HCT116 (cell line): ENCODE measurements around the gene PIK3C3. TPM values are rescaled to one million over a fixed set of nuclear protein-coding genes. Genes with fewer than 3 reads are reported as not detected.
"Not testable (repeated sequence)": the region's sequence is repeated elsewhere in the genome, so short reads cannot be mapped to it uniquely, and the experiment has no call there.

Experiments used
- ATAC-seq: fragments of 200-7000 bp; cut with Tn5 transposase; 2 replicates; pipeline ENCODE4 v1.9.1; 2020; ENCODE audit warnings: mild to moderate bottlenecking, moderate library complexity
- BruUV-seq: library from RNA; stranded (reverse); fragments of 400-500 nt; replicated peaks from 2 replicates; lab custom pipeline; 2021; lab: Mats Ljungman, UMichigan
- CTCF ChIA-PET: fragments of 300-600 bp; sonication (Branson Sonifier 250); formaldehyde crosslinking; loops from one replicate; lab custom pipeline; 2021; ENCODE audit warnings: antibody characterized with exemption; lab: Charles Lee
- POLR2A ChIA-PET: fragments of 300-600, 350-600 bp; sonication (Branson Sonifier 250); formaldehyde crosslinking; loops from one replicate; lab custom pipeline; 2021; ENCODE audit warnings: antibody characterized with exemption; lab: Charles Lee
- RAD21 ChIA-PET, 2 experiments: fragments of 300-600 bp; sonication (Branson Sonifier 250); formaldehyde crosslinking; loops; one replicate each; lab custom pipeline; 2023; ENCODE audit warnings: low total read pairs in 2 of 2; ENCODE audit not compliant: uncharacterized antibody in 2 of 2, unreplicated experiment in 2 of 2, low non-redundant PET in 1 of 2; lab: Charles Lee
- DNase-seq: peaks from one replicate; pipeline ENCODE4 v3.0.0-alpha.2; 2010; ENCODE audit warnings: low read depth, low spot score
- H2AFZ ChIP-seq: fragments of 200-600 bp; shearing (Covaris generic), sonication (generic); 2 replicates; pipeline ENCODE4 v1.6.1; 2017; ENCODE audit warnings: low read depth, mixed run types, mixed read lengths, antibody characterized with exemption, low read length; ENCODE audit not compliant: poor library complexity, severe bottlenecking
- H3K27ac ChIP-seq: 2 replicates; pipeline ENCODE4 v1.5.1; 2012; ENCODE audit warnings: low read depth, low read length
- H3K27me3 ChIP-seq: fragments of 200-600 bp; sonication (generic); 2 replicates; pipeline ENCODE4 v1.6.1; 2016; ENCODE audit warnings: mixed run types, low read length, mixed read lengths; ENCODE audit not compliant: insufficient read depth
- H3K36me3 ChIP-seq, 2 experiments: fragments of 200-500 bp in 1 of 2; fragments of 200-600 bp in 1 of 2; sonication (Bioruptor generic) in 1 of 2; sonication (generic) in 1 of 2; 2 replicates each; pipeline versions ENCODE4 v1.5.1 to v1.6.1; 2014 to 2016; ENCODE audit warnings: low read length in 2 of 2, inconsistent platforms in 1 of 2, mixed read lengths in 1 of 2, mixed run types in 1 of 2; ENCODE audit not compliant: insufficient read depth in 2 of 2, control insufficient read depth in 1 of 2
- H3K4me1 ChIP-seq, 2 experiments: fragments of 200-600 bp in 1 of 2; sonication (generic) in 1 of 2; 2 replicates each; pipeline versions ENCODE4 v1.5.1 to v1.6.1; 2012 to 2017; ENCODE audit warnings: low read length in 2 of 2, inconsistent platforms in 1 of 2, mild to moderate bottlenecking in 1 of 2, mixed read lengths in 1 of 2, mixed run types in 1 of 2, moderate library complexity in 1 of 2; ENCODE audit not compliant: insufficient read depth in 2 of 2, control insufficient read depth in 1 of 2
- H3K4me2 ChIP-seq: fragments of 200-600 bp; sonication (generic); 2 replicates; pipeline ENCODE4 v1.6.1; 2017; ENCODE audit warnings: mixed run types, low read length, mixed read lengths
- H3K4me3 ChIP-seq, 2 experiments: fragments of 200-600 bp in 1 of 2; sonication (generic) in 1 of 2; replicated peaks in 1 of 2; 2 replicates each; pipeline ENCODE4 v1.5.1; 2011 to 2016; ENCODE audit warnings: low read length in 2 of 2, control low read depth in 1 of 2, low read depth in 1 of 2, mild to moderate bottlenecking in 1 of 2, mixed read lengths in 1 of 2, mixed run types in 1 of 2
- H3K79me2 ChIP-seq: fragments of 200-600 bp; sonication (generic); 2 replicates; pipeline ENCODE4 v1.6.1; 2017; ENCODE audit warnings: mild to moderate bottlenecking, mixed run types, low read length, moderate library complexity, mixed read lengths; ENCODE audit not compliant: insufficient read depth
- H3K9ac ChIP-seq: fragments of 200-600 bp; sonication (generic); 2 replicates; pipeline ENCODE4 v1.6.1; 2016; ENCODE audit warnings: low read length, mixed read lengths
- H3K9me2 ChIP-seq: fragments of 200-600 bp; sonication (generic), shearing (Covaris generic); 2 replicates; pipeline ENCODE4 v1.6.1; 2017; ENCODE audit warnings: mixed run types, mild to moderate bottlenecking, moderate library complexity; ENCODE audit not compliant: insufficient read depth
- H3K9me3 ChIP-seq, 2 experiments: fragments of 200-500 bp in 1 of 2; fragments of 200-600 bp in 1 of 2; sonication (Bioruptor generic) in 1 of 2; sonication (generic) in 1 of 2; 2 replicates each; pipeline ENCODE4 v1.6.1; 2014 to 2017; ENCODE audit warnings: low read length in 2 of 2, mixed read lengths in 2 of 2, inconsistent platforms in 1 of 2, low read depth in 1 of 2, mild to moderate bottlenecking in 1 of 2, mixed run types in 1 of 2, moderate library complexity in 1 of 2; ENCODE audit not compliant: control insufficient read depth in 1 of 2, insufficient read depth in 1 of 2
- H4K20me1 ChIP-seq: fragments of 200-600 bp; sonication (generic), shearing (Covaris generic); 2 replicates; pipeline ENCODE4 v1.6.1; 2017; ENCODE audit warnings: mixed run types, mild to moderate bottlenecking, moderate library complexity; ENCODE audit not compliant: insufficient read depth
- CBX3 ChIP-seq: IDR thresholded peaks from 2 replicates; pipeline ENCODE4 v1.6.1; 2012; ENCODE audit warnings: low read depth
- CEBPB ChIP-seq: IDR thresholded peaks from 2 replicates; pipeline ENCODE4 v1.6.1; 2012; ENCODE audit warnings: low read depth
- CTCF ChIP-seq, 3 experiments: fragments of 200-600 bp in 1 of 3; sonication (generic) in 1 of 3; IDR thresholded peaks in 2 of 3; conservative IDR thresholded peaks in 1 of 3; 2 replicates each; pipeline ENCODE4 v1.5.1; 2012 to 2017; ENCODE audit warnings: low read depth in 2 of 3, low read length in 2 of 3, antibody characterized with exemption in 1 of 3, borderline replicate concordance in 1 of 3, control low read depth in 1 of 3, mild to moderate bottlenecking in 1 of 3, mixed read lengths in 1 of 3, mixed run types in 1 of 3, moderate library complexity in 1 of 3; ENCODE audit not compliant: insufficient read depth in 1 of 3
- EGR1 ChIP-seq: IDR thresholded peaks from 2 replicates; pipeline ENCODE4 v1.6.1; 2012; ENCODE audit warnings: low read depth
- ELF1 ChIP-seq: IDR thresholded peaks from 2 replicates; pipeline ENCODE4 v1.6.1; 2012; ENCODE audit warnings: low read depth, borderline replicate concordance
- EZH2 ChIP-seq: fragments of 200-600 bp; sonication (generic); IDR thresholded peaks from 2 replicates; pipeline ENCODE4 v1.6.1; 2017; ENCODE audit warnings: antibody characterized with exemption, mixed run types
- EZH2phosphoT487 ChIP-seq: fragments of 200-600 bp; IDR thresholded peaks from 2 replicates; pipeline ENCODE4 v1.6.1; 2018; ENCODE audit warnings: antibody characterized with exemption, borderline replicate concordance
- FOSL1 ChIP-seq: IDR thresholded peaks from 2 replicates; pipeline ENCODE4 v1.6.1; 2012; ENCODE audit warnings: low read depth
- MAX ChIP-seq: IDR thresholded peaks from 2 replicates; pipeline ENCODE4 v1.6.1; 2012
- POLR2A ChIP-seq: IDR thresholded peaks from 2 replicates; pipeline ENCODE4 v1.7.0; 2011; ENCODE audit warnings: borderline replicate concordance; ENCODE audit not compliant: insufficient read depth, insufficient read length; ENCODE audit errors: extremely low read depth
- RAD21 ChIP-seq: IDR thresholded peaks from 2 replicates; pipeline ENCODE4 v1.6.1; 2012; ENCODE audit warnings: low read depth, mild to moderate bottlenecking
- SP1 ChIP-seq: IDR thresholded peaks from 2 replicates; pipeline ENCODE4 v1.6.1; 2012; ENCODE audit warnings: low read depth
- SRF ChIP-seq: IDR thresholded peaks from 2 replicates; pipeline ENCODE4 v1.6.1; 2012; ENCODE audit warnings: low read depth
- TCF7L2 ChIP-seq: IDR thresholded peaks from 2 replicates; pipeline ENCODE4 v1.7.0; 2011; ENCODE audit warnings: borderline replicate concordance, inconsistent platforms; ENCODE audit not compliant: insufficient read depth, insufficient read length; ENCODE audit errors: extremely low read depth
- ZBTB33 ChIP-seq: IDR thresholded peaks from 2 replicates; pipeline ENCODE4 v1.6.1; 2011; ENCODE audit warnings: mild to moderate bottlenecking, low read length, moderate library complexity; ENCODE audit not compliant: insufficient replicate concordance; ENCODE audit errors: extremely low read depth
- ZFX ChIP-seq: fragments of 450-650 bp; IDR thresholded peaks from 2 replicates; pipeline ENCODE4 v1.6.1; 2017
- ZNF274 ChIP-seq: fragments of 200-500 bp; sonication (Bioruptor generic); IDR thresholded peaks from 2 replicates; pipeline ENCODE4 v1.6.1; 2014; ENCODE audit warnings: mild to moderate bottlenecking, low read depth, low read length, inconsistent platforms
- intact Hi-C: fragments of 100-400 bp; cut with micrococcal nuclease; formaldehyde crosslinking; loops from 2 replicates; pipeline ENCODE4 v1.10.0; 2022
- total RNA-seq: library from RNA; stranded (reverse); gene quantifications from one replicate; pipeline ENCODE4 v1.2.1, GENCODE V29; 2021; ENCODE audit not compliant: unreplicated experiment

The PIK3C3 gene
- total RNA-seq, 1 experiment from 2014 or later = 40.4 TPM

GRCh38 chr18:42048158-42048557, 93.1 kb downstream of the PIK3C3 start:
- H3K36me3 ChIP-seq = no peaks in the 10 kb centered on the region
- H3K9ac ChIP-seq = no peak overlapping the region
- no peak overlapping the region for H2AFZ ChIP-seq
- DNase-seq = no peak
- ChIA-PET POLR2A (no interaction called here), RAD21 (no interaction called here), CTCF (no interaction called here)
- no peaks in the 10 kb centered on the region for H3K4me1 ChIP-seq
- intact Hi-C loops = no loop called here
- no peaks in the 10 kb centered on the region for H4K20me1 ChIP-seq
- H3K27me3 ChIP-seq = no peaks in the 10 kb centered on the region
- no peak for ATAC-seq
- H3K9me2 ChIP-seq = no peaks in the 10 kb centered on the region
- H3K4me2 ChIP-seq = no peak overlapping the region
- no peaks in the 10 kb centered on the region for H3K9me3 ChIP-seq
- TF ChIP-seq CEBPB (no peak; the same call in 1 of the 2 replicates), CBX3 (no peak), POLR2A (no peak), SP1 (no peak), TCF7L2 (no peak), ZBTB33 (no peak), EZH2 (no peak), ZFX (no peak), CTCF (IDR thresholded peaks at IDR 0.05 in 2 of 3, conservative IDR thresholded peaks at IDR 0.05 in 1 of 3; ENCODE audit: borderline replicate concordance in 1 of 3, insufficient read depth in 1 of 3, low read depth in 2 of 3, low read length in 2 of 3) (no peak), EGR1 (no peak), SRF (no peak), ELF1 (no peak), EZH2phosphoT487 (no peak), RAD21 (no peak), ZNF274 (no peak), FOSL1 (no peak), MAX (no peak)
- H3K79me2 ChIP-seq = no peaks in the 10 kb centered on the region
- H3K27ac ChIP-seq = no peak overlapping the region
- BruUV-seq = no TSS peak
- no peak overlapping the region for H3K4me3 ChIP-seq

- H3K79me2 ChIP-seq, H3K4me1 ChIP-seq, H3K9me3 ChIP-seq, H4K20me1 ChIP-seq, CTCF ChIA-PET, H3K4me3 ChIP-seq, H3K9ac ChIP-seq, intact Hi-C loops, RAD21 ChIA-PET, H3K9me2 ChIP-seq, H3K36me3 ChIP-seq, H3K27ac ChIP-seq, H3K27me3 ChIP-seq, H3K4me2 ChIP-seq, POLR2A ChIA-PET, BruUV-seq, ATAC-seq, H2AFZ ChIP-seq, DNase-seq: not testable (repeated sequence)
Observed at GRCh38 chr18:42049536-42049935, 94.5 kb downstream of the PIK3C3 start.
